GM21576 (cell line): ENCODE data around the gene ABR.
"Not testable (repeated sequence)": the region's sequence is repeated elsewhere in the genome, so short reads cannot be mapped to it uniquely, and the experiment has no call there.

Experiments
- ATAC-seq: cut with Tn5 transposase; IDR thresholded peaks from one replicate; pipeline ENCODE4 v1.9.1; 2021; ENCODE audit warnings: mild to moderate bottlenecking, moderate library complexity; ENCODE audit not compliant: unreplicated experiment

The ABR gene

DNA sequence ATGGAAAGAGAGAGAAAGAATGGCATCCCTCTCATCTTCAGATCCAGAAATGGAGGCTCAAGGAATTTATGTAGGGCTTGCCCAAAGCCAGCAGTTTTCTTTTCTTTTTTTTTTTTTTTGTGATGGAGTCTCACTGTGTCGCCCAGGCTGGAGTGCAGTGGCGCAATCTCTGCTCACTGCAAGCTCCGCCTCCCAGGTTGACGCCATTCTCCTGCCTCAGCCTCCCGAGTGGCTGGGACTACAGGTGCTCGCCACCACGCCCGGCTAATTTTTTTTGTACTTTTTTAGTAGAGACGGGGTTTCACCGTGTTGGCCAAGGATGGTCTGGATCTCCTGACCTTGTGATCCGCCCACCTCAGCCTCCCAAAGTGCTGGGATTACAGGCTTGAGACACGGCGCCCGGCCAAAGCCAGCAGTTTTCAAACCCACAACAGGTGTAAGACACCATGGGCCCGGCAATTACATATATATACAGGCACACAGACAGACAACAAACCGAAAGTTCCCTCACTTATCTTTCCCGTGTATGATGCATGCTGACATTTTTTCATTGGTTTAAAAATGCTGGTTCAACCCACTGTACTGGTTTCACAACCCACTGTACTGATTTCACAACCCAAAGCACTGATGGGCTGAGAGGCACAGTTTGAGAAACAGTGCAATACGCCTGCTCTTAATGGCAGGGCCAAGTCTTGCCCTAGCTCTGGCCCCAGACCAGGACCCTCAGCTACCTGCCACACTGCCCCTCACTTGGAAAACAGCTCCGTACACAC, 81.6 kb downstream of the ABR start:
- ATAC-seq, result not testable (repeated sequence)

DNA sequence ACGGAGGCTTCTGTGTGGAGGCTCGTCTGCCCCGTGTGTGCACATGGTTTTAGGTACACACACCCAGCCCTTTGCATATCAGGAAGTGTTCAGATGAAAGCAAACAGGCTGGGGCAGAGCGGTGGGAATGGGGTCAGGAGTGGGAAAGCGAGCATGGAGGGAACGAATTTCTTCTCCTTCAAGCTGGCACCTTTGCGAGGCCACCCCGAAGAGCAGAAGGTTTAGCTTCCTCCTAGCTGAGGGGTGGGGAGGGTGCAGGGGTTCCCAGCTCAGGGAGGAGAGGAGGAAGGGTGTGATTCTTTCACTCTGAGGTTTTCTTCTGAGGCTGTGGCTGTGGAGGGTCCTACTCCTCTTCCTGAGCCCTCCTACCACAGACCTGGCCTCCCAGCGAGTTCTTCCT, 83.6 kb downstream of the ABR start:
- no peak for ATAC-seq

DNA sequence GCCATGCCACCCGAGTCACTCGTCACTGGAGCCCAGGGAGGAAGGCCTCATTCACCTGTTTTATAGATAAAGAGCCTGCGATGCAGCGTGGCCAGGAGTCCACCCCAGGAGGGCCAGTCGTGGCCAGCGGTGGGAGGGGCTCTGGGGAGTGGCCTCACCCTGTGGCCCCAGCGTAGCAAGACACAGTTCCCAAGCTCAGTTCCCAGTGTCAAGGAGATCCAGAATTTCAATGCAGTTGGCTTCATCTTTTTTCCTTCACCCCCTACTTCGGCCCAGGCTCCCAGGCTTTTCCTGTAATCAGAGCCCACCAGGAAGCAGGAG, 84.0 kb downstream of the ABR start:
- ATAC-seq, result no peak

DNA sequence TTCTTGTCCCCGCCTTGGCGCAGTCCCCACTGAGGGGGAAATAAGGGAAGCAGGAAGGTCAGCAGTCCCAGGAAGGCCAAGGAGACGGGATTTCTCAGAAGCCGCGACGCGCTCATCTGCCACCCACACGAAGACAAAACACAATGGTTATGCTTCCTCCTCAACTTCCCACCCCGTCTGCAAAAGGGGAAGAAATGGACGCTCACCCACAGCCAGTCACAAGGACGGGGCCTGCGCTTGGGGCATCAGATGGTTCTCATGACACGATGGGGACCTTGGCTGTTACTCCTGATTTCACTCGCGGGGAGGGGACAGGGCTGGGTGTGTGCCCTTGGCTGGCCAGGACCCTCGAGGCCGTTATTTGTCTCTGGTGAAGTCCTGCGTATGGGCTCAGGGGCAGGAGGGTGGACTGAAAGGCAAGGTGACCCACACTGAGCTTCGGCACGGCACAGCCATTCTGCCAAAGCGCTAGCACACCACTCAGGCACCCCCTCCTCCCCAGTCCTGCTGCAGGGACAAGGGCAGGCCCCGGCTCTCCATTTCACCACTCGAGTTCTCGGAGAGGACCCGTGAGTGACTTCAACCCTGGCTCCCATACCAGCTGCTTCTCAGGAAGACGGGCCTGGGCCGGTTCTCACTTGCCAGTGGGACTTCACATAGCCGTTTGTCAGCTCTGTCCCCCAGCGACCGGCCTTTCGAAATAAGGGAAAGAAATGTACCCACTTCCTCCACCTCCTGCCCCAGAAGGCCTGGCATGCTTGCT, 84.5 kb downstream of the ABR start:
- no peak for ATAC-seq

DNA sequence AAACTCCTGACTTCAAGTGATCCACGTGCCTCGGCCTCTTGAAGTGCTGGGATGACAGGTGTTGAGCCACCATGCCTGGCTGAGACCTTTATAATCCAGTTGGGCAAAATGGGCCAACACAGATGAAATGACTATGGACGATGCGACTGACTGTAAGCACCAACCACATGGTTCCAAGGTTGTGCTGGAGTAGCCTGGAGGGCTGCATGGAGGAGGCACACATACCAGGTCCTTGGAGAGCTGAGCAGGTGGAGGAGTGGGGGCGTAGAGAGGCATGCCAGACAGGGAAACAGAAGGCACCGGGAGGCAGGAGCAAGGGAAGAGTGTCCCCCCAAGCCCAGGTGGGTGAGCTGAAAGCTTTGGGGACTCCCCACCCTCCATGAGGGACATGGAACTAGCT, 85.2 kb downstream of the ABR start:
- ATAC-seq, result no peak

DNA sequence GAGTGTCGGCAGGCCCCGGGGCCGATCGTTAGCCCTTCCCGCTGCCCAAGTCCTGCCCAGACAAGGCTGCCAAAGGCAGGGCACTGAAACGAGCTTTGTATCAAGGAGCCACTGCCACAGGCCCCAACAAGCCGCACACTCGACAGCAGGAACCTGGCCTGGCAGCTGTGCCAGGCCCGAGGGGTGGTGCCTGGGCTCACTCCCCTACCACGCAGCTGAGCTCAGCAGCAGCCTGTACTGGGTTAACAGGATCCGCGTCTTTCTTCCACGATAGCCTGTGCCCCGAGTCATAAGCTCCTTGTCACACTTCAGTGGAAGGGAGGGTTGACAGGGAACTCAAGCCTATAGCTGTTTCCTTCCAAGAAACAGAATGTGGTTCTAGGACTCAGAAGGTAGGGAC, 87.9 kb downstream of the ABR start:
- ATAC-seq, result no peak

DNA sequence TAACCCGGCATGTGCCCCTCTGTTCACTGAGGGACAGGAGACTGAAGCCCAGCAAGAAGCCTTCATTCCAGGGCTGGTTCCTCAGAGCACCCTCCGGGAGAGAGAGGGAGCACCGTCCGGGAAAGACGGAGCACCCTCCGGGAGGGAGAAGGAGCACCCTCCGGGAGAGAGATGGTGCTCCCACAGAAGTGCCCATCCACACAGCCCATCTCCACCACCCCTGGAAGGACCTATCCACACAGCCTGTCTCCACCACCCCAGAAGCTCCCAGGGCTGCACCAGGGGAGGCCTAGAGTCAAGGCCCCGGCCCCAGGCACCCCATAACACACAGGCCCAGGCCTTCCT, 88.6 kb downstream of the ABR start:
- ATAC-seq, result no peak

DNA sequence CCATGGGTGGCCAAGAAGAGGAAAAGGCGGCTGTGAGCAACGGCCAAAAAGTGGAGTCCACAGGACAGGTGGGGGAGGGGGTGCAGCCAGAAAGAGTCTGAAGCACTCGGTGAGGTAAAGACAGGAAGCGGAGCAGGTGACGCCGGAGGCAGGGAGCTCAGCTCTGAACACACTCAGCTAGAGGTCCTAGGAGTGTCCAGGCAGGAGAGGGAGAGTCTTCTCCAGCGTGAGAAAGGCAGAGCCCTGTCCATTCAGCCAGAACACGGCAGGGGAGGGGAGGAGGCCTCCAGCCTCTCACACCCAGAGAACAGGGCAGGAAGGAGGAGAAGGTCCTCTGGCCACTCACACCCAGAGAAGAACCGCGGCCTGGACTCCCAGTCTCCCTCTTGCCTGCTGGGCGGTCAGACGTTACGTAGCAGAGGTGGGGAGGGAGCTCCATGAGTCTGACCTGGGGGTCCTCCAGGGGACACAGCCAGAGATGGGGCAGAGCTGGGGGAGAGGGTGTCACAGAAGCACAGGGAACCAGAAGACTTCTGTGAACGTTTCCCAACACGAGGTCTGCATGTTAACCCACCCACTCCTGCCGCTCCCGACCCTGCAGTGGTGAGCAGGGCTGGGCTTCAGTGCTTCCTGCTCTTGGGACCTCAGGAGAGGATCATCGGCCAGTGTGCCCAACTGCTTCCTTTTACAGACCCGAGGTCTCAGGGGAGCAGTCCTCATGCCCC, 89.2 kb downstream of the ABR start:
- no peak for ATAC-seq

DNA sequence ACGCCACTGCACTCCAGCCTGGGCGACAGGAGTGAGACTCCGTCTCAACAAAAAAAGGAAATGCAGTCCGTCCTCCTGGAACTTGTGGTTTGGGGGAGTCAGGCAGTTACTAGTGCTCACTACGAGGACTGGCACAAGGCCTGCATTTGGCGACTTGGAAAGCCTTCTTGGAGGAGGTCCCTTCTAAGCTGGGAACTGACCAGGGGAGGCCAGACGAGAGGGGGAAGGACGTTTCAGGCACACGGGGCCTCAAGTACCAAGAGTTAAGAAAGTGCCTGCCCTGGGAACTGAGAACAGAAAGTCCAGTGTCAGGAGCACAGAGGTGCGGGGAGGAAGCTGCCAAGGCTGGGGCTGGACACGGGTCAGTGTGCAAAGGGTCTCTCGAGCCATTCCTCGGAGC, 89.9 kb downstream of the ABR start:
- ATAC-seq, result no peak

DNA sequence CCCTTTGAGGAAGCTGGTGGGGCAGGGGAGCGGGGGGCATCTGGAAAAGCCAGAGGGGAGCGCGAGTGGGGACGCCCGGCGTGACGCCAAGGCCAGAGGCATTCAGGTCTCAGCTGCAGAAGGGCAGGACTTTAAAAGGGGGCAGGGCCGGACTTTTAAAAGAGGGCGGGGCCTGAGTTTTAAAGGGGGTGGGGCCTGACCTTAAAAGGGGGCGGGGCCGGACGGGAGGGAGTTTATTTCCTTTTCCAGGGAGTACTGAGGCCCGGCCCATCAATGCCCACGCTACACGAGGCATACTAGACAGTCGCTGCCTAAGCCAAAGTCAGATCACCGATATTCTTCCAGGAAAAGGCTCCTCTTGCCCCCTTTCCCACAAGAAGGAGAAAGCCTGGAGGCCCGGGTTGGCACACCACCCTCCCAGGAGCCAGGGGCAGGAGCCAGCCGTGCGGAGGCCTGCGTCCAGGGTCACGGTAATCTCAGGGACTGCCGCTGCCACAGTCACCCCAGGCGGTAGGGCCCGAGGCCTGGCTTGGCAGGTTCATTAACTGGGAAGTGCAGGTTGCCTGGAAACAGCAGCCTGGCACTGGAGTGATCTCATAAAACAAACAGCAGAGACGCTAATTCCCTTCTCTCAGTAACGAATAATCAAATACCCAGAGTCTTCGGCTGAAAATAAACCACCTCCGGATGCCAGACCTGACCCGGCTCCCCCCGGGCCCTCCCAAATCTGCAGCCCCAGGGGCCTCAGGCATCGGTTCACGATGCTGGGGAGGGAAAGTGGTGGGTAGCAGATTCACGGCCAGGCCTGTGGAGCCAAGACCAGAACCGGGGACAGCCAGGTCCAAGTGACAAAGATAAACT, 92.2 kb downstream of the ABR start:
- no peak for ATAC-seq

DNA sequence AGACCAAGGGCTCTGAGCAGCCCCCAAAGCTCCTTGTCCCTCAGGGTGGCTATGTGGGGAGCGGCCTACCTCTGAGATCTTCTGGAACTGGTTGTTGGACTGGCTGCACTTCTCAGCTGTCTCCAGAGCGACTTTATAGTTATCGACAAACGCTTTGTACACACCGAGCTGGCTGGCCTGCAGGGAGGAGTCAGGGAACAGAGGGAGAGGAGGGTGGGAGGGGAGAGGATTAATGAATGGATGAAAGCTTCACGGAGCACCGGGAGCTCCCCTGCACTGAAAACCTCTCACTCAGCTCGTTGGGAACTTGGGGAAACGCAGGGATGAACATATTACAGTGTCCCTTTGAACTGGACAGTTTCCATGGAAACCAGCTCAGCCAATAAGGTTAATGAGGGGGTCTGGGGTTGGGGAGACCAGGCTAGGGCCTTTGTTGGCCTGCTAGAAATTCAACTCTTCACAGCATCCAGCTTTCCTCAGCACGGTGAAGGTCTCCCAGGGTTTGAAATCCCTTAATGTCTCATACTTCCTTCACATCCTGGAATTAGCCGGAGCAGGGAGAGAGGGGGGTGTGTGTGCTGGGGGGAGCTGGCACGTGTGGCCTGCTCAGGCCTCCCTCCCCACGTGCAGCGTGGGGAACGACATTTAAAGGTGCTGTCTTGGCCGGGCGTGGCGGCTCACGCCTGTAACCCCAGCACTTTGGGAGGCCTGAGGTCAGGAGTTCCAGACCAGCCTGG, 96.2 kb downstream of the ABR start:
- no peak for ATAC-seq

DNA sequence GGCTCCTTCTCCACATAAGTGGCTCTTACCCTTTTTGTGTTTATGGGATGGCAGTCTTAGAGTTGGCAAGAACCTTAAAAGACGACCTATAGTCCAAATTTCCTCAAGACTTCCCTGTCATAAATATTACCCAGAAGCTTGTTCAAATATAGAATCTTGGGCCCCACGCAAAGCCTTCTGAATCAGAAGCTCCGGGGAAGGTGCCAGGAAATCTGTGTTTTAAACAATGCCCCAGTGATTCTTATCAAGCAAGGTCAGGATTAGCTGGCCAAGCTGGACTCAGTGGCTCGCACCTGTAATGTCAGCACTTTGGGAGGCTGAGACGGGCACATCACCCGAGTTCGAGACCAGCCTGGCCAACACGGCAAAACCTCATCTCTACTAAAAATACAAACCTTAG, 97.2 kb downstream of the ABR start:
- no peak for ATAC-seq

DNA sequence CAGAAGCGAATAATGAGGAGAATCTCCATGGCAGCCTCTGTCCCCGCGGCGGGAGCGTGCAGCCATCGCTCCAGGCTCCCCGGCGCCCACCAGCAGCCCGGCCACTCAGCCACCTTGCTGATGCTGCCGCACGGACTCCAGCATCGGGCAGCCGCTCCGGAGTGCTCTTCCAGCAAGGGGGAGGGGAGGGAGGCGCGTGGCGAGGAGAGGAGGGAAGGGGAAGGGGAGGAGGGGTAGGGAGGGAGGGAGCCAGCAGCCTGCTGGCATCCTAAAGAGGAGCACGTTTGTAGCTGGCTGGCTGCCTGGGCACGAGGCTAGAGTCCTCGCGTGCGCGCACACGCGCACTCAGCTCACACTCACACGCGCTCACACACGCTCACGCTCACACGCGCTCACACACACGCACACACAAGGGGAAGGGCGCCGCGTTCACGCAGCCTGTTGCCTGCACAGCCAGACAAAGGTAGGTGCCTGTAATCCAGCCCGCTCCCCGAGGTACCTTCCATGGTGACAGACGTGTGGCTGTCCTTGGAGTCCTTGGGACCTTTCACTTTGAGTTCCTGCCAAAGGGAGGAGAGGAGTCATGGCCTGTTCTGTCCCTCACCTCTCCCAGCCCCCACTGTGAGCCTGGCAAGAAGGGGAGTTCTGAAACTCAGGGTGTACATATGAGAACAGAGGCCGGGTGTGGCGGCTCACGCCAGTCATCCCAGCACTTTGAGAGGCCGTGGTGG, 100.8 kb downstream of the ABR start:
- ATAC-seq, result no peak

DNA sequence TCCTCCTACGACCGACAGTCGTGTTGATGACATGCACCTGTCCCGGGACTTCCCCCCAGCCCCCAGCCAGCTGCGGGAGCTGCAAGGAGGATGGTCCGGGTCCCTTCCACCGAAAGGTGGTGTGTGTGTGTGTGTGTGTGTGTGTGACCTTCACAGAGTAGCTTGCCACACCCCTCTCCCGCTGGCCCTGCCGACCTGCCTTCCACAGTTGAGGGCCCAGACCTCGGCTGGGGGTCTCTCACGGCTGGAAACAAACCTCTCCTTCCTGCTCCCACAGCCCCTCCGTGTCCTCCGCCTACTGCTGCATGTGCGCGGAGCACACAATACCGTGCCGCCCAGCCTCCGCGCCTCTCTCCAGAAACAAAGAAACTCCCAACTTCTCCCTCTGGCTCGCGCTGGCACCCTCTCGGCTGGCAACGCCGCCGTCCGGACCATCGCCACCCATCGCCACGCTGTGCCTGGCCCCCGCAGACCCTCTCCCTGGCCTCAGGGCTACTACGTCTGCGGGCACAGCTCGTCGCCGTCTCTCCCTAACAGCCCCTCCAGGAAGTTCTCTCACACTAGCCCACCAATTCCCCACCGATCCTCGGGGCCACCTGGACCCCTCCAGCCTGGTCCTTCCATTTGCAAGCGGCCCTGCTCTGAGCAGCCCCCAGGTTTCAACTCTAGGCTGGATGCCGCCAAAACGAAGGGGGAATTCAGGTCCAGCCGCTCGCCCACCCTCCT, 101.6 kb downstream of the ABR start:
- no peak for ATAC-seq

DNA sequence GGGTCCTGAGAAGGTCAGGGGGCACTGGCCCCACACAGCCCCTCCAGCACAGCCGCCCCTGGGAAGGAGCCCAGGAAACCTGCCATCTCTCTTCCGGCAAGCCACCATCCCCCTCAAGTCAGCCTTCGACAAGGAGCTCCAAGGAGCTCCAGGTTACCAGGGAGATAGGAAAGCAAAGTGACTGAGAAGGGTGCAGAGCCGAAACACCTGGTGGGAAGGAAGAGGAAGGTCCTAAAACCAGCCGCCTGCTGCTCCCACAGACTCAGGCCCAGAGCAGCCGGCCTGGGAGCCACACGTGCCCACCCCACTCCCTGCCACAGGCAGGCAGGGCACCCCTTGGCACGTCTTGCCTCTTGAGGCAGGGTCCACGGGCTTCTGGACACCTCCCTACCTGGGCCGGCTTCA, 102.2 kb downstream of the ABR start:
- ATAC-seq, result no peak

DNA sequence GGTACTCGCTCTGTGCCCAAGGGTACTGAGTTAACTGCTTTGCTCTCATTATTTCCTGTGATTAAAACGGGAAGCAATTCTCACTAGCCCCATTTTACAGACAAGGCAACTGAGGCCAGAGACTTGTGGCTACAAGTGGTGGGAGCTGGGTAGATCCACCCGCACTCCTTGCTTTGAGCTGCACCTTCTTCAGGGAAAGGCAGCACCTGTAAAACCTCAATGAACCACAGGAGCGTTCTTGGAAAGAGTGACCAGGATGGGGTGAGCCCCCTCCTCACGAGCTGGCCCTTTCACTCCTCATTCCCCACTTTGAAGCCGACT, 102.8 kb downstream of the ABR start:
- no peak for ATAC-seq

DNA sequence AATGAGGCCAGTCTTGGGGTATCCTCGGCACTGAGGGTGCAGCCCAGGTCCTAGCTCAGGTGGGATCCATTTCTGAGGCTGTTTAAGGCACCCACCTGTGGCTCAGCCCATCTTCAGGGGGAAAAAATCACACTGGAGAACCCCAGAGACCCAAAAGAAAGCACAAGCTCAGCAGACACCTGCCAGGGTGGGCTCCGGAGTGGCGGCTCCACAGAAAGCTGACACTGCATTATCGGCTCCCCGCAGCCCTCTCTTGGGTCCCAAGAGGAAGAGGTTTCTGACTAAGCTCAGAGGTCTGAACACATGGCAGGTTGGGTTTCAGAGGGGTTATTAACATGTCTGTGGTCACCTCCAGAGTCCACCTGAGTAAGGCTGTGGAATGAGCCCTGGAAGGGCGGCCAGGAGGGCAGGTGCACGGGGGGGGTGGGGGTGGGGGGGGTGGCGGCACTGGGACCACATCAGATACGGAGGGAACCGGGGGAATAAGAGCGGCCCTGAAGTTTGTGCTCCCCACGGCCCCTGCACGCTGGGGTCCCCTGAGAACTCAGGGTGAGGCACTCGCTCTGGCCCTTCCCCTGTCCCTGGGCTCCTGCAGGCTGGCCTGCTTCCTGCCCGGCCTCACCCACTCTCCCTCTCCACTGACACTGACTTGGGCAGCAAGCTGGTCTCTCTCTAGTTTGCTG, 103.3 kb downstream of the ABR start:
- no peak for ATAC-seq

DNA sequence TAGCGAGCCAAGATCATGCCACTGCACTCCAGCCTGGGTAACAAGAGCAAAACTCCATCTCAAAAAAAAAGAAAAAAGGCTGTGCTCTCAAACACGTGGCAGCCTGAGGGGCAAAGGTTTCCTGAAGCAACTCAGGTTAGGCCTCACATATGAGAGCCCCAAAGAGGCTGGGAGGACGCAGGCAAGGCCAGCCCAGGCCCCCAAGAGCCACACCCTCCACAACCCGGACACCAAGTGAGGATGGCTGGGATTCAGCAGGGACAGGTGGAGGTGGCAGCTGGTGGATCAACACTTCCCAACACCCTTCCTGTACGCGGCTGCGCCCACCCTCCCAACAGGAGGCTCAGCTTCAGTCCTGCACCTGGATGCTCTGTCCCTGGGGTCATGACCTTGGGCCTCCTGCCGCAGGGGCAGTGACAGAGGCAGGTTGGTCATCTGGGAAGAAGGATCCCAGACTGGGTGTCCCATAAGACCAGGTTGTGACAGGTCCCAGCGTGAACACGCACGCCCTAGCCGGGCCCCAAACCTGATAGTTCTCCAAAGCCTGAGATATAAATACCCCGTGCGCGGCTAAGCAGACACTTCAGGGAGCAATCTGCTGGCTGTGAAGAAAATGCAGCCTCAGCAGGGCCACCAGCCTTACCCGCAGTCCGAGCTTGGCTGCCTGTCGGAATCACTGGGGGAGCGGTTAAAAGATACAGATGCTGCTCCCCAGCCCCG, 104.7 kb downstream of the ABR start:
- no peak for ATAC-seq
